HCT116 (cell line): ENCODE measurements around the gene TEX22. TPM values are rescaled to one million over a fixed set of nuclear protein-coding genes. Genes with fewer than 3 reads are reported as not detected.

Experiments used
- ATAC-seq: fragments of 200-7000 bp; cut with Tn5 transposase; 2 replicates; pipeline ENCODE4 v1.9.1; 2020; ENCODE audit warnings: mild to moderate bottlenecking, moderate library complexity
- BruUV-seq: library from RNA; stranded (reverse); fragments of 400-500 nt; replicated peaks from 2 replicates; lab custom pipeline; 2021; lab: Mats Ljungman, UMichigan
- CTCF ChIA-PET: fragments of 300-600 bp; sonication (Branson Sonifier 250); formaldehyde crosslinking; loops from one replicate; lab custom pipeline; 2021; ENCODE audit warnings: antibody characterized with exemption; lab: Charles Lee
- POLR2A ChIA-PET: fragments of 300-600, 350-600 bp; sonication (Branson Sonifier 250); formaldehyde crosslinking; loops from one replicate; lab custom pipeline; 2021; ENCODE audit warnings: antibody characterized with exemption; lab: Charles Lee
- RAD21 ChIA-PET, 2 experiments: fragments of 300-600 bp; sonication (Branson Sonifier 250); formaldehyde crosslinking; loops; one replicate each; lab custom pipeline; 2023; ENCODE audit warnings: low total read pairs in 2 of 2; ENCODE audit not compliant: uncharacterized antibody in 2 of 2, unreplicated experiment in 2 of 2, low non-redundant PET in 1 of 2; lab: Charles Lee
- DNase-seq: peaks from one replicate; pipeline ENCODE4 v3.0.0-alpha.2; 2010; ENCODE audit warnings: low read depth, low spot score
- H2AFZ ChIP-seq: fragments of 200-600 bp; shearing (Covaris generic), sonication (generic); 2 replicates; pipeline ENCODE4 v1.6.1; 2017; ENCODE audit warnings: low read depth, mixed run types, mixed read lengths, antibody characterized with exemption, low read length; ENCODE audit not compliant: poor library complexity, severe bottlenecking
- H3K27ac ChIP-seq: 2 replicates; pipeline ENCODE4 v1.5.1; 2012; ENCODE audit warnings: low read depth, low read length
- H3K27me3 ChIP-seq: fragments of 200-600 bp; sonication (generic); 2 replicates; pipeline ENCODE4 v1.6.1; 2016; ENCODE audit warnings: mixed run types, low read length, mixed read lengths; ENCODE audit not compliant: insufficient read depth
- H3K36me3 ChIP-seq, 2 experiments: fragments of 200-500 bp in 1 of 2; fragments of 200-600 bp in 1 of 2; sonication (Bioruptor generic) in 1 of 2; sonication (generic) in 1 of 2; 2 replicates each; pipeline versions ENCODE4 v1.5.1 to v1.6.1; 2014 to 2016; ENCODE audit warnings: low read length in 2 of 2, inconsistent platforms in 1 of 2, mixed read lengths in 1 of 2, mixed run types in 1 of 2; ENCODE audit not compliant: insufficient read depth in 2 of 2, control insufficient read depth in 1 of 2
- H3K4me1 ChIP-seq, 2 experiments: fragments of 200-600 bp in 1 of 2; sonication (generic) in 1 of 2; 2 replicates each; pipeline versions ENCODE4 v1.5.1 to v1.6.1; 2012 to 2017; ENCODE audit warnings: low read length in 2 of 2, inconsistent platforms in 1 of 2, mild to moderate bottlenecking in 1 of 2, mixed read lengths in 1 of 2, mixed run types in 1 of 2, moderate library complexity in 1 of 2; ENCODE audit not compliant: insufficient read depth in 2 of 2, control insufficient read depth in 1 of 2
- H3K4me2 ChIP-seq: fragments of 200-600 bp; sonication (generic); 2 replicates; pipeline ENCODE4 v1.6.1; 2017; ENCODE audit warnings: mixed run types, low read length, mixed read lengths
- H3K4me3 ChIP-seq, 2 experiments: fragments of 200-600 bp in 1 of 2; sonication (generic) in 1 of 2; replicated peaks in 1 of 2; 2 replicates each; pipeline ENCODE4 v1.5.1; 2011 to 2016; ENCODE audit warnings: low read length in 2 of 2, control low read depth in 1 of 2, low read depth in 1 of 2, mild to moderate bottlenecking in 1 of 2, mixed read lengths in 1 of 2, mixed run types in 1 of 2
- H3K79me2 ChIP-seq: fragments of 200-600 bp; sonication (generic); 2 replicates; pipeline ENCODE4 v1.6.1; 2017; ENCODE audit warnings: mild to moderate bottlenecking, mixed run types, low read length, moderate library complexity, mixed read lengths; ENCODE audit not compliant: insufficient read depth
- H3K9ac ChIP-seq: fragments of 200-600 bp; sonication (generic); 2 replicates; pipeline ENCODE4 v1.6.1; 2016; ENCODE audit warnings: low read length, mixed read lengths
- H3K9me2 ChIP-seq: fragments of 200-600 bp; sonication (generic), shearing (Covaris generic); 2 replicates; pipeline ENCODE4 v1.6.1; 2017; ENCODE audit warnings: mixed run types, mild to moderate bottlenecking, moderate library complexity; ENCODE audit not compliant: insufficient read depth
- H3K9me3 ChIP-seq, 2 experiments: fragments of 200-500 bp in 1 of 2; fragments of 200-600 bp in 1 of 2; sonication (Bioruptor generic) in 1 of 2; sonication (generic) in 1 of 2; 2 replicates each; pipeline ENCODE4 v1.6.1; 2014 to 2017; ENCODE audit warnings: low read length in 2 of 2, mixed read lengths in 2 of 2, inconsistent platforms in 1 of 2, low read depth in 1 of 2, mild to moderate bottlenecking in 1 of 2, mixed run types in 1 of 2, moderate library complexity in 1 of 2; ENCODE audit not compliant: control insufficient read depth in 1 of 2, insufficient read depth in 1 of 2
- H4K20me1 ChIP-seq: fragments of 200-600 bp; sonication (generic), shearing (Covaris generic); 2 replicates; pipeline ENCODE4 v1.6.1; 2017; ENCODE audit warnings: mixed run types, mild to moderate bottlenecking, moderate library complexity; ENCODE audit not compliant: insufficient read depth
- CBX3 ChIP-seq: IDR thresholded peaks from 2 replicates; pipeline ENCODE4 v1.6.1; 2012; ENCODE audit warnings: low read depth
- CEBPB ChIP-seq: IDR thresholded peaks from 2 replicates; pipeline ENCODE4 v1.6.1; 2012; ENCODE audit warnings: low read depth
- EGR1 ChIP-seq: IDR thresholded peaks from 2 replicates; pipeline ENCODE4 v1.6.1; 2012; ENCODE audit warnings: low read depth
- ELF1 ChIP-seq: IDR thresholded peaks from 2 replicates; pipeline ENCODE4 v1.6.1; 2012; ENCODE audit warnings: low read depth, borderline replicate concordance
- EZH2phosphoT487 ChIP-seq: fragments of 200-600 bp; IDR thresholded peaks from 2 replicates; pipeline ENCODE4 v1.6.1; 2018; ENCODE audit warnings: antibody characterized with exemption, borderline replicate concordance
- FOSL1 ChIP-seq: IDR thresholded peaks from 2 replicates; pipeline ENCODE4 v1.6.1; 2012; ENCODE audit warnings: low read depth
- JUND ChIP-seq: IDR thresholded peaks from 2 replicates; pipeline ENCODE4 v1.6.1; 2012
- POLR2AphosphoS5 ChIP-seq: IDR thresholded peaks from 2 replicates; pipeline ENCODE4 v1.6.1; 2011; ENCODE audit warnings: mild to moderate bottlenecking, low read depth, low read length, moderate library complexity
- RAD21 ChIP-seq: IDR thresholded peaks from 2 replicates; pipeline ENCODE4 v1.6.1; 2012; ENCODE audit warnings: low read depth, mild to moderate bottlenecking
- SIN3A ChIP-seq: IDR thresholded peaks from 2 replicates; pipeline ENCODE4 v1.6.1; 2012; ENCODE audit warnings: low read depth
- SP1 ChIP-seq: IDR thresholded peaks from 2 replicates; pipeline ENCODE4 v1.6.1; 2012; ENCODE audit warnings: low read depth
- TCF7L2 ChIP-seq: IDR thresholded peaks from 2 replicates; pipeline ENCODE4 v1.7.0; 2011; ENCODE audit warnings: borderline replicate concordance, inconsistent platforms; ENCODE audit not compliant: insufficient read depth, insufficient read length; ENCODE audit errors: extremely low read depth
- YY1 ChIP-seq: IDR thresholded peaks from 2 replicates; pipeline ENCODE4 v1.6.1; 2011; ENCODE audit warnings: low read length, low read depth, moderate library complexity, mild to moderate bottlenecking; ENCODE audit not compliant: insufficient replicate concordance; ENCODE audit errors: extremely low read depth
- ZNF274 ChIP-seq: fragments of 200-500 bp; sonication (Bioruptor generic); IDR thresholded peaks from 2 replicates; pipeline ENCODE4 v1.6.1; 2014; ENCODE audit warnings: mild to moderate bottlenecking, low read depth, low read length, inconsistent platforms
- intact Hi-C: fragments of 100-400 bp; cut with micrococcal nuclease; formaldehyde crosslinking; loops from 2 replicates; pipeline ENCODE4 v1.10.0; 2022
- total RNA-seq: library from RNA; stranded (reverse); gene quantifications from one replicate; pipeline ENCODE4 v1.2.1, GENCODE V29; 2021; ENCODE audit not compliant: unreplicated experiment
- TF ChIP-seq, protein P1 (sequence below): IDR thresholded peaks from 2 replicates; pipeline ENCODE4 v1.6.1; 2012
- TF ChIP-seq, protein P2 (sequence below): IDR thresholded peaks from 2 replicates; pipeline ENCODE4 v1.6.1; 2012; ENCODE audit warnings: low read depth
- TF ChIP-seq, protein P3 (sequence below): IDR thresholded peaks from 2 replicates; pipeline ENCODE4 v1.6.1; 2011; ENCODE audit warnings: mild to moderate bottlenecking, low read length, moderate library complexity; ENCODE audit not compliant: insufficient replicate concordance; ENCODE audit errors: extremely low read depth
- TF ChIP-seq, protein P4 (sequence below): IDR thresholded peaks from 2 replicates; pipeline ENCODE4 v1.6.1; 2012

The TEX22 gene
- total RNA-seq, 1 experiment from 2014 or later = 3.8 TPM

DNA sequence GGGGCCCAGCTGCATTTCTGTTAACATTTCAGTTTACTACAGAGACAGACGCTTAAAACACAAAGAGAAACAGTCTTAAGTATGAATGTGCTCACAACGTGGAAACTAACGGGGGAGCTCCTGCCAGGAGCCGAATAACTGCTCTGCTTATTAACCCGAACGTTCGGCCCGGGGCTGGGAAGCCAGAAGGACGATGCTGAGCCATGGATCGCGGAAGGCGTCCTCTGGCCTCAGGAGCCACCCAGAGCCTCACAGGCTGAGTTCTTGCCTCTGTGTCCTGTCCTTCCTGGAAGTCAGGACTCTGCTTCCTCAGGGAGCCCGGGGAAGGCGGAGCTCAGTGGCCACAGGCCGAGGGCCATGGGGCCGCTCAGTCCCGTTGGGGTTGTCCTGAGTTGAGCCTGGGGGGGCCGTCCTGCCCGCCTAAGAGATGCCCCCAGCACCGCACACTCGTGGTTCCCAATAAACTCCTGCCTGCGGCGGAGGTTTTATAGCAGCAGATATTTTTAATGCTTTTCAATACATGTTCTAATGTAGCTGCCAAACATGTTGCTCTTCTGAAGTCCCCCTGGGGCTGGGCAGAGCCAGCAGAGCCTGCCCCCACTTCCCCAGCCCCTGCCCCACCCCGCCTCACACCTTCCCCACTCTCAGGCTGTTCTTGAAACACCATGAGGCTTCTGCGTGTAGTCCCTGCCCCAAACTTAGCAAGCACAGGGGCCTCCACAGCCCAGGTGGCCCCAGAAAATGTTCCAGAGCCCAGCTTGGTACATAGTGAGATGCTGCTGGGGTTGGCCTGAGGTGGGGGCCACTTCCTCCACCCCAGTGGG, 3.4 kb upstream of the TEX22 start (continued):
- TF ChIP-seq ZNF274 = no peak
- no peak for TF ChIP-seq FOSL1

DNA sequence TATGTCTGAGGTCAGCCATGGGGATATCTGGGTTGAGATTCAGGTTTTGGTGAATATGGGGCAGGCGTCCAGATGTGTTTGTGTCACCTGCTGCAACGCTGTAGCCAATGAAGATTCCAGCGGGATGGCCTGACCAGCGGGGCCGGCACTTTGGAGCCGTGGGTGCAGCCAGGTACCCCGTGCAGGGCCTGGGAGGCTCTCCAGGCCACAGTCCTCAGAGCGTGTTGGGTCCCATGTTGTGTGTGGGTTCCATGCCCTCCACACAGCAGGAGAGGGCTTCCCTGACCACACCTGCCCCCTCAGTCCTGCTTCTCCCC, 2.8 kb upstream of the TEX22 start:
- intact Hi-C loops = no loop called here
- ATAC-seq = no peak
- no peaks in the 10 kb centered on the region for H3K9me2 ChIP-seq
- no peak overlapping the region; the same call in 1 of the 2 replicates for H3K27ac ChIP-seq
- H4K20me1 ChIP-seq = no peaks in the 10 kb centered on the region
- DNase-seq = no peak
- ChIA-PET RAD21 (no interaction called here), CTCF (no interaction called here), POLR2A (no interaction called here)
- H3K4me3 ChIP-seq = no peak overlapping the region
- H3K9ac ChIP-seq = no peak overlapping the region
- no peak overlapping the region for H3K4me2 ChIP-seq
- no peaks in the 10 kb centered on the region for H3K27me3 ChIP-seq
- TF ChIP-seq EGR1 (no peak), RAD21 (no peak), SP1 (no peak), ELF1 (no peak), YY1 (no peak), ZNF274 (no peak), TCF7L2 (no peak), SIN3A (no peak), POLR2AphosphoS5 (no peak), CEBPB (no peak), JUND (no peak), EZH2phosphoT487 (no peak), CBX3 (no peak)
- TF ChIP-seq, protein P1, sequence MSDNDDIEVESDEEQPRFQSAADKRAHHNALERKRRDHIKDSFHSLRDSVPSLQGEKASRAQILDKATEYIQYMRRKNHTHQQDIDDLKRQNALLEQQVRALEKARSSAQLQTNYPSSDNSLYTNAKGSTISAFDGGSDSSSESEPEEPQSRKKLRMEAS = no peak
- TF ChIP-seq, protein P2, sequence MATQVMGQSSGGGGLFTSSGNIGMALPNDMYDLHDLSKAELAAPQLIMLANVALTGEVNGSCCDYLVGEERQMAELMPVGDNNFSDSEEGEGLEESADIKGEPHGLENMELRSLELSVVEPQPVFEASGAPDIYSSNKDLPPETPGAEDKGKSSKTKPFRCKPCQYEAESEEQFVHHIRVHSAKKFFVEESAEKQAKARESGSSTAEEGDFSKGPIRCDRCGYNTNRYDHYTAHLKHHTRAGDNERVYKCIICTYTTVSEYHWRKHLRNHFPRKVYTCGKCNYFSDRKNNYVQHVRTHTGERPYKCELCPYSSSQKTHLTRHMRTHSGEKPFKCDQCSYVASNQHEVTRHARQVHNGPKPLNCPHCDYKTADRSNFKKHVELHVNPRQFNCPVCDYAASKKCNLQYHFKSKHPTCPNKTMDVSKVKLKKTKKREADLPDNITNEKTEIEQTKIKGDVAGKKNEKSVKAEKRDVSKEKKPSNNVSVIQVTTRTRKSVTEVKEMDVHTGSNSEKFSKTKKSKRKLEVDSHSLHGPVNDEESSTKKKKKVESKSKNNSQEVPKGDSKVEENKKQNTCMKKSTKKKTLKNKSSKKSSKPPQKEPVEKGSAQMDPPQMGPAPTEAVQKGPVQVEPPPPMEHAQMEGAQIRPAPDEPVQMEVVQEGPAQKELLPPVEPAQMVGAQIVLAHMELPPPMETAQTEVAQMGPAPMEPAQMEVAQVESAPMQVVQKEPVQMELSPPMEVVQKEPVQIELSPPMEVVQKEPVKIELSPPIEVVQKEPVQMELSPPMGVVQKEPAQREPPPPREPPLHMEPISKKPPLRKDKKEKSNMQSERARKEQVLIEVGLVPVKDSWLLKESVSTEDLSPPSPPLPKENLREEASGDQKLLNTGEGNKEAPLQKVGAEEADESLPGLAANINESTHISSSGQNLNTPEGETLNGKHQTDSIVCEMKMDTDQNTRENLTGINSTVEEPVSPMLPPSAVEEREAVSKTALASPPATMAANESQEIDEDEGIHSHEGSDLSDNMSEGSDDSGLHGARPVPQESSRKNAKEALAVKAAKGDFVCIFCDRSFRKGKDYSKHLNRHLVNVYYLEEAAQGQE = no peak
- TF ChIP-seq, protein P3, sequence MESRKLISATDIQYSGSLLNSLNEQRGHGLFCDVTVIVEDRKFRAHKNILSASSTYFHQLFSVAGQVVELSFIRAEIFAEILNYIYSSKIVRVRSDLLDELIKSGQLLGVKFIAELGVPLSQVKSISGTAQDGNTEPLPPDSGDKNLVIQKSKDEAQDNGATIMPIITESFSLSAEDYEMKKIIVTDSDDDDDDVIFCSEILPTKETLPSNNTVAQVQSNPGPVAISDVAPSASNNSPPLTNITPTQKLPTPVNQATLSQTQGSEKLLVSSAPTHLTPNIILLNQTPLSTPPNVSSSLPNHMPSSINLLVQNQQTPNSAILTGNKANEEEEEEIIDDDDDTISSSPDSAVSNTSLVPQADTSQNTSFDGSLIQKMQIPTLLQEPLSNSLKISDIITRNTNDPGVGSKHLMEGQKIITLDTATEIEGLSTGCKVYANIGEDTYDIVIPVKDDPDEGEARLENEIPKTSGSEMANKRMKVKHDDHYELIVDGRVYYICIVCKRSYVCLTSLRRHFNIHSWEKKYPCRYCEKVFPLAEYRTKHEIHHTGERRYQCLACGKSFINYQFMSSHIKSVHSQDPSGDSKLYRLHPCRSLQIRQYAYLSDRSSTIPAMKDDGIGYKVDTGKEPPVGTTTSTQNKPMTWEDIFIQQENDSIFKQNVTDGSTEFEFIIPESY = no peak
- TF ChIP-seq, protein P4, sequence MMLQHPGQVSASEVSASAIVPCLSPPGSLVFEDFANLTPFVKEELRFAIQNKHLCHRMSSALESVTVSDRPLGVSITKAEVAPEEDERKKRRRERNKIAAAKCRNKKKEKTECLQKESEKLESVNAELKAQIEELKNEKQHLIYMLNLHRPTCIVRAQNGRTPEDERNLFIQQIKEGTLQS = no peak
- H2AFZ ChIP-seq = no peak overlapping the region
- peaks cover 19 to 40% of the 10 kb centered on the region in 2 experiments; a peak in 3 of 4 replicates for H3K4me1 ChIP-seq
- peaks cover 19% of the 10 kb centered on the region for H3K79me2 ChIP-seq
- BruUV-seq = no TSS peak
- H3K36me3 ChIP-seq = peaks cover 0 to 13% of the 10 kb centered on the region in 2 experiments; a peak in 3 of 4 replicates
- H3K9me3 ChIP-seq = peaks cover 0 to 4% of the 10 kb centered on the region in 2 experiments; a peak in 1 of 4 replicates
